ENCODE data around the gene ARHGAP44. TPM values are rescaled to one million over a fixed set of nuclear protein-coding genes. Genes with fewer than 3 reads are reported as not detected.

Gene ARHGAP44
- total RNA-seq, 2 donors from 2014 or later, result 46.3 to 51.5 TPM

DNA sequence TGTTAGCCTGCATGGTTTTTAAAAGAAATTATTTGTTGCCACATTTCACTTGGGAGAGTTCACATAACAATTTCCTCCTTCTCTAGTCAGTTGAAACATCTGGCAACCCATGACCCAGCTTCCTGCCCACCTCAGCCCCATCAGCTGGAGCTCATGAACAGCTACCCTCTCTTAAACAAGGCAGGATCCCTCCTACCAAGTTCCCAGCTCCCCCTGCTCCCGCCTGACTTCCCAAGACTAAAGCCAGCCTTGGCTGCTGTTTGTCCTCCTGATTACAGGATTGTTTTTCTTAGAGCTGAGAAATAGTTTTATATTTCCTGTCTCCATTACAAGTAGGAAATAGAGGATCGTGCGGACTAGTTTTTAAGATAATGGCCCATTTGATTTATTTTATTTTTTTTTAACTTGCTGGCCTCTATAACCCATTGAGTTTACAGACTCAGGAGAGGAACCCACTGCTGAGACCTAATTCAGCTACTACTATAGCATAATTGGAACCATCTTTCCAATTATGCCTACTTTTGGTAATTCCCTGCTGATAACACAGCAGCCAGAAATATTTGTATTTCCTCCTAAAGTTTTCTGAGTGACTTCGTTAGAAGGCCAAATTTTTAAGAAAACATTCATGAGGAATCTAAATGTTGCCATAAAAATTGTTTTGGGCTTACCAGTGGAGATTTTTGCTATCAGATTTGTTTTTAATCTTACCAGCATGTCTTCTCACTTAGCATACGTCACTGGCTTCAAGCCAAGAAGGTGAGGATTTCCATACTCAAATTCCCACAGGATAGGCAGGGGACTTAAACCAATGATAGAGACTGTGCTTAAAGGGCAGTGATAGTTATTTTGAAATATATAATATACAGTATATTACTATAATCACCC lies 138.5 kb downstream of the ARHGAP44 start:
- H3K27ac ChIP-seq, result no peak overlapping the region
- TF ChIP-seq, protein P1, sequence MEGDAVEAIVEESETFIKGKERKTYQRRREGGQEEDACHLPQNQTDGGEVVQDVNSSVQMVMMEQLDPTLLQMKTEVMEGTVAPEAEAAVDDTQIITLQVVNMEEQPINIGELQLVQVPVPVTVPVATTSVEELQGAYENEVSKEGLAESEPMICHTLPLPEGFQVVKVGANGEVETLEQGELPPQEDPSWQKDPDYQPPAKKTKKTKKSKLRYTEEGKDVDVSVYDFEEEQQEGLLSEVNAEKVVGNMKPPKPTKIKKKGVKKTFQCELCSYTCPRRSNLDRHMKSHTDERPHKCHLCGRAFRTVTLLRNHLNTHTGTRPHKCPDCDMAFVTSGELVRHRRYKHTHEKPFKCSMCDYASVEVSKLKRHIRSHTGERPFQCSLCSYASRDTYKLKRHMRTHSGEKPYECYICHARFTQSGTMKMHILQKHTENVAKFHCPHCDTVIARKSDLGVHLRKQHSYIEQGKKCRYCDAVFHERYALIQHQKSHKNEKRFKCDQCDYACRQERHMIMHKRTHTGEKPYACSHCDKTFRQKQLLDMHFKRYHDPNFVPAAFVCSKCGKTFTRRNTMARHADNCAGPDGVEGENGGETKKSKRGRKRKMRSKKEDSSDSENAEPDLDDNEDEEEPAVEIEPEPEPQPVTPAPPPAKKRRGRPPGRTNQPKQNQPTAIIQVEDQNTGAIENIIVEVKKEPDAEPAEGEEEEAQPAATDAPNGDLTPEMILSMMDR (IDR thresholded peaks at IDR 0.05), result no peak

DNA sequence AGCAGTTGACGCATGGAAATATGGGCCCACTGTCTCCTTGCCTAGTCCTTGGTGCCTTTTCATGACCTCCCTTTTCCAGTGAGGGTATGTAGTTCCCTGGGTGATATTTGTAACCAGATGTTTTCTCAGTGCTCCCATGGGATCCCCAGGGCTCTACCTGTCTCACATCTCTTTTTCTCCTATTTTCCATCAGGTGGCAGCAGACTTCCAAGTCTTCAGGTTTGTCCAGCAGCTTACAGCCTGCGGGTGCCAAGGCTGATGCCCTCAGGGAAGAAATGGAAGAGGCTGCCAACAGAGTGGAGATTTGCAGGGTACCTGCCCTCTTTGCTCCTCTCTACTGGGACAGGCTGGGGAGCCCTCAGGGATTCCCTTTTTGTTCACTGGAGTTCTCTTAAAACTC lies 139.4 kb downstream of the ARHGAP44 start:
- H3K36me3 ChIP-seq, result no peaks in the 10 kb centered on the region
- H3K4me3 ChIP-seq, result no peak overlapping the region
- H3K9ac ChIP-seq (ENCODE audit: low read depth in 2 of 2, low read length in 2 of 2), result no peak overlapping the region
- no peak overlapping the region for H3K27ac ChIP-seq
- DNase-seq, result no peak
- H3K9me3 ChIP-seq, result no peaks in the 10 kb centered on the region
- intact Hi-C loops (cut with DNase I), result no loop called here
- no peaks in the 10 kb centered on the region for H3K27me3 ChIP-seq
- TF ChIP-seq, protein P1 (IDR thresholded peaks at IDR 0.05), result no peak
- no peaks in the 10 kb centered on the region for H3K4me1 ChIP-seq

More for the DNA sequence above, 138.5 kb downstream of the ARHGAP44 start:
- no peaks in the 10 kb centered on the region for H3K9me3 ChIP-seq
- no peaks in the 10 kb centered on the region for H3K4me1 ChIP-seq
- no peaks in the 10 kb centered on the region for H3K27me3 ChIP-seq
- H3K9ac ChIP-seq (ENCODE audit: low read depth in 2 of 2, low read length in 2 of 2), result no peak overlapping the region
- no peak overlapping the region for H3K4me3 ChIP-seq
- H3K36me3 ChIP-seq, result no peaks in the 10 kb centered on the region
- intact Hi-C loops (cut with DNase I), result no loop called here
- no peak for DNase-seq

DNA sequence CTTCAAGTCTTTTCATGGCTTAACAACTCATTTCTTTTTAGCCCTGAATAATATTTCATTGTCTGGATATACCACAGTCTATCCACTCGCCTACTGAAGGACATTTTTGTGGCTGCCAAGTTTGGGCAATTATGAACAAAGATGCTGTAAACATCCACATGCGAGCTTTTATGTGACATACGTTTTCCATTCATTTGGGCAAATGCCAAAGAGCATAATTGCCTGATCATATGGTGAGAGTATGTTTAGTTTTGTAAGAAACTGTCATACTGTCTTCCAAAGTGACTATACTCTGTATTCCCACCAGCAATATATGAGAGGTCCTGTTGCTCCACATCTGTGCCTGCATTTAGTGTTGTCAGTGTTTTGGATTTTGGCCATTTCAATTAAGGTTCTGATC lies 147.2 kb downstream of the ARHGAP44 start:
- no peak overlapping the region for H3K27ac ChIP-seq
- DNase-seq, result no peak
- no peaks in the 10 kb centered on the region for H3K4me1 ChIP-seq
- TF ChIP-seq, protein P1 (IDR thresholded peaks at IDR 0.05), result no peak
- intact Hi-C loops (cut with DNase I), result no loop called here
- no peak overlapping the region for H3K9ac ChIP-seq (ENCODE audit: low read depth in 2 of 2, low read length in 2 of 2)
- no peaks in the 10 kb centered on the region for H3K9me3 ChIP-seq
- H3K27me3 ChIP-seq, result no peaks in the 10 kb centered on the region
- no peak overlapping the region for H3K4me3 ChIP-seq
- H3K36me3 ChIP-seq, result no peaks in the 10 kb centered on the region

DNA sequence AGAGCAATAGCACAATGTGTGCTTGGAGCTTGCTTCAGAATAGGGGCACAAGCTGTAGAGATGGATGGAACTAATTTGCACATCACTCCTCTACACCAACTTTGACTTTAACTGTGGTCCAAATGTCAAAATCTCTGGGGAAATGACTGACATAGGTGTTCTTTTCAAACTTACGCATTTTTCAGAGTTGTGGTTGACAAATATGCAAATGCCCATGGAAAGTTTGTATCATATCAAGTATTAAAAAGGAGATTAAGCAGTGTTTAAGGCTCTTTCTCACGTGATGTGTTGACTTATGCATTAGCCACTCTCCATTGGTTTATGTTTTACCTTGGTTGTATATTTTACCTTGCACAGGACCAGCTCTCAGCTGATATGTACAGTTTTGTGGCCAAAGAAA lies 151.4 kb downstream of the ARHGAP44 start:
- H3K4me3 ChIP-seq, result no peak overlapping the region
- no peaks in the 10 kb centered on the region for H3K9me3 ChIP-seq
- no peaks in the 10 kb centered on the region for H3K4me1 ChIP-seq
- H3K9ac ChIP-seq (ENCODE audit: low read depth in 2 of 2, low read length in 2 of 2), result no peak overlapping the region
- no peaks in the 10 kb centered on the region for H3K27me3 ChIP-seq
- intact Hi-C loops (cut with DNase I), result no loop called here
- no peak overlapping the region for H3K27ac ChIP-seq
- H3K36me3 ChIP-seq, result no peaks in the 10 kb centered on the region
- TF ChIP-seq, protein P1 (IDR thresholded peaks at IDR 0.05), result no peak
- DNase-seq, result no peak

DNA sequence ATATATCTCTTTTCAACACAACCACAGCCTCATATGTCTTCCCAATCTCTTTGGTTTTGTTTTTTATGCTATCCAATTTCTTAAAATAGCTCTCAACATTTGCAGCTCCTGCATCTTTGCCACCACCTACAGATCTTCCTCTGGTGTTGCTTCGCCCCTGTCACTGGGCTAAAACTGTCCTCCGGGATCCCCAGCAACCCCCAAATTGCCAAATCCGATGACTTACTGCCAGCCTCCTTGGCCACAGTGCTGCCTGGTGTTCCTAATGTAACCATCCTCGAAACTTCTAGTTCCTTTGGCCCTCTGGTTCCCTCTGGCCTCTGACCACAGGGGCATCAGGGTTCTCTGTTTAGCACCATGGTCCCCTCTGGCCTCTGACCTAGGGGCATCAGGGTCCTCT lies 157.7 kb downstream of the ARHGAP44 start:
- no peak overlapping the region for H3K27ac ChIP-seq
- no peak overlapping the region for H3K4me3 ChIP-seq
- TF ChIP-seq, protein P1 (IDR thresholded peaks at IDR 0.05), result no peak
- DNase-seq, result no peak
- H3K27me3 ChIP-seq, result no peaks in the 10 kb centered on the region
- intact Hi-C loops (cut with DNase I), result no loop called here
- H3K36me3 ChIP-seq, result no peaks in the 10 kb centered on the region
- no peak overlapping the region for H3K9ac ChIP-seq (ENCODE audit: low read depth in 2 of 2, low read length in 2 of 2)
- H3K4me1 ChIP-seq, result no peaks in the 10 kb centered on the region
- H3K9me3 ChIP-seq, result no peaks in the 10 kb centered on the region
